ENCODE measurements around the gene CACNA2D4. TPM values are rescaled to one million over a fixed set of nuclear protein-coding genes. Genes with fewer than 3 reads are reported as not detected.

CACNA2D4 gene
- polyA plus RNA-seq, 1 experiment, result 0.22 TPM

DNA sequence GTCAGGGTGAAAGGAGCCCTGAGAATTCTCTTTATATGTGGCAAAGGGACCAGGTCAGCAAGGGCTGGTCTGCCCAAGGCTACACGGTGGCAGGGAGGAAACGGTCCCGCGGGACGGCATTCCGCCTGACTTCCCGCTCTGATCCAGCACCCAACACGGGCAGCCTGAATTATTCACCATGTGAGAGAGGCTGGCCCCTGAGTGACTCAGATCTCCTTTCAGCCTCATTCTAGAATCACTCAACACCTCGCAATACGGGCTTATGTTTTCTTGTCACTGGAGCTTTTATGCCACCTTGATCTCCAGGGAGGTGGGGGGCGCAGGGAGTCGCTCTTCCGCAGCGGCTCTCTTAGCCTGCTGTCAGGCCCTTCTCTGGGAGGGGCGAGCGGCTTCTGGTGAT is 89.6 kb downstream of the CACNA2D4 start:
- TF ChIP-seq, protein P1, sequence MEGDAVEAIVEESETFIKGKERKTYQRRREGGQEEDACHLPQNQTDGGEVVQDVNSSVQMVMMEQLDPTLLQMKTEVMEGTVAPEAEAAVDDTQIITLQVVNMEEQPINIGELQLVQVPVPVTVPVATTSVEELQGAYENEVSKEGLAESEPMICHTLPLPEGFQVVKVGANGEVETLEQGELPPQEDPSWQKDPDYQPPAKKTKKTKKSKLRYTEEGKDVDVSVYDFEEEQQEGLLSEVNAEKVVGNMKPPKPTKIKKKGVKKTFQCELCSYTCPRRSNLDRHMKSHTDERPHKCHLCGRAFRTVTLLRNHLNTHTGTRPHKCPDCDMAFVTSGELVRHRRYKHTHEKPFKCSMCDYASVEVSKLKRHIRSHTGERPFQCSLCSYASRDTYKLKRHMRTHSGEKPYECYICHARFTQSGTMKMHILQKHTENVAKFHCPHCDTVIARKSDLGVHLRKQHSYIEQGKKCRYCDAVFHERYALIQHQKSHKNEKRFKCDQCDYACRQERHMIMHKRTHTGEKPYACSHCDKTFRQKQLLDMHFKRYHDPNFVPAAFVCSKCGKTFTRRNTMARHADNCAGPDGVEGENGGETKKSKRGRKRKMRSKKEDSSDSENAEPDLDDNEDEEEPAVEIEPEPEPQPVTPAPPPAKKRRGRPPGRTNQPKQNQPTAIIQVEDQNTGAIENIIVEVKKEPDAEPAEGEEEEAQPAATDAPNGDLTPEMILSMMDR (IDR thresholded peaks at IDR 0.05; ENCODE audit: low read depth, low read length), result no peak
- Histone ChIP-seq H3K27me3 (ENCODE audit: control insufficient read depth, insufficient read depth, low read length) (peaks cover 64% of the 10 kb centered on the region), H3K4me3 (ENCODE audit: low read depth, low read length) (no peak overlapping the region), H3K27ac (ENCODE audit: low read depth, low read length) (no peak overlapping the region), H3K9me3 (ENCODE audit: control insufficient read depth, insufficient read depth, low read length) (no peaks in the 10 kb centered on the region; the same call in 1 of the 2 replicates)
- CTCF ChIA-PET, result no interaction called here
- no peak for DNase-seq (ENCODE audit: low read depth, low spot score)
- POLR2A ChIA-PET, result no interaction called here

DNA sequence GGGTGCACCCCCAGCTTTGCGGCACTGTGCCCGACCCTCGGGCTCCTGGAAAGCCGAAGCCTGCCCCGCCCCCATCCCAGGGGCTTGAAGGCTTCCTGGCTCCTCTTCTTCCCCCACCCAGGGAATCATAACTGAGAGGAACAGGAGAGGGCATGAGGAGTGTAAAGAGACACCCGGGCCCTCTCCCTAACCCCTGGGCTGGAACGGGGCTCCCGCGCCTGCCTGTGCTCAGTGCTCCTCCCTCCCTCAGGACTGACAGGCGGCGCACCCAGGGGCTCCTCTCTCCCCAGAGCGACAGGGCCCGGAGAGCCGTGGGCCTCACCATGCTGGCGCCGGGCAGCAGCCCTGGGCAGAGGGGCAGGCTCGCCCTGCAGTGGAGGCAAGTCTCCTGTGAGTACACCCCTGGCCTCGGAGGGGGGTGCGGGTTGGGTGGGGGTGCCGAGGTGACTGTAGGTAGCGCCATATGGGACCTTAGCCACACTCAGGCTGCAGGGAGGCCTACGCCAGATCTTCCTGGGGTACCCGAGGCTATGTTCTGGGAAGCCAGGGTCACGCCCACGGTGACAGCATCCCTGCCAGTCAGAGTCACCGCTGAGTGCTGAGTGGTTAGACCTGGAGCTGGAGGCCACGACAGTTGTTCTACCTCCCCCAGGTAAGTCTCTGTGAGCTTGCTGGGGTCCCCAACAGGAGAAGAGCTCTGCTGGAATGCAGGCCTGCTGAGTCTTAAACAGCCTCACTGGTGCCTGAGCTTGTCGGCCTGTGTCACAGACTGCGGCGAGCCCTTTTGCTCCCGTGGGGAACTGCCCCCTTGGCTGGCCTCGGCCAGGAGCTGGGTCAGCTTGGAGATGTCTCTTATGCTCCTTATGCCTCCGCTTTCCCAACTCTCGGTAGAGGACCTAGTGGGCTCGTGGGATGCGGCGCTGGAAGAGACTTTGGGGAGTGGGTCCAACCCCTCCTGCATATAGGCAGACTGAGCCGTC is 90.3 kb downstream of the CACNA2D4 start:
- H3K27me3 ChIP-seq (ENCODE audit: control insufficient read depth, insufficient read depth, low read length), result peaks cover 65% of the 10 kb centered on the region
- H3K27ac ChIP-seq (ENCODE audit: low read depth, low read length), result no peak overlapping the region
- DNase-seq (ENCODE audit: low read depth, low spot score), result no peak
- CTCF ChIA-PET, result no interaction called here
- H3K4me3 ChIP-seq (ENCODE audit: low read depth, low read length), result no peak overlapping the region
- H3K9me3 ChIP-seq (ENCODE audit: control insufficient read depth, insufficient read depth, low read length), result no peaks in the 10 kb centered on the region; the same call in 1 of the 2 replicates
- TF ChIP-seq, protein P1 (IDR thresholded peaks at IDR 0.05; ENCODE audit: low read depth, low read length), result no peak
- POLR2A ChIA-PET, result no interaction called here

DNA sequence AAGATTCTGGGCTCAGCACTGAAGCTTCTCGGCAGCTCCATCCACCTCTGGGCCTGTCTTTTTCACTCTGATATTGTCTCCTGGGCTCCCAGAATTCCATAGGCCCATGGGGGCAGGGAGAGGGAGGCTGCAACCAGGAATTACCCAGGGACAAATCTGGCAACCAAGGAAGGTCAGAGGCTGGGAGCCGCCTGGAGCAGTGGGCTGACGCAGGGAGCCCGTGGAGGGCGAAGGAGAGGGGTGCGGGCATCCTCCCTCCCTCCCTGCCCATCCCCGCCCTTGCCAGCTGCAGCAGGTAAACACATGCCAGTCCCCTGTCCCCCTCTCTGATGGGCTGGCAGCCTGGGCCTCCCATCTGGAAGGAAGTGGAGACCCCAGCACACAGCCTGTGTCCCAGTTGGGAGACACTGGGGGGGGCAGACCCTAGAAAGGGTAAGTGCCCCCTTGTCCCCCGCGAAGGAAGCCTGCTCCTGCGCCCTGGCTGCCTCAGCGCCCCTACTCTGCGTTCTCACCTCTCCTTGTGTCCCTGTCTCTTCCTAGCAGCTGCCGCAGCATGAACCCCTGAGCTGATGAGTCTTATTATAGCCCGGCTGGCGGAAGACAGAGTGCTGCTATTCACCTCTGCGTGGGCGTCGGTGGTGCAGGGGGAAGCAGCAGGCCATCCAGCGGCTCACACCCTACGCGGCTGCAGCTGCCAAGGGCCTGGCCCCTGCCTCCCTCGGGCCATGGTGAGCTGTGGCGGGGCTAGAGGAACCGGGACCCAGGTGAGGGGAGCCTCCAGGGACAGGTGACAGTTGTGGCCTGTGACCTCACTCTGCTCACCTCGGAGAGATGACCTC is 91.4 kb downstream of the CACNA2D4 start:
- Histone ChIP-seq H3K4me3 (ENCODE audit: low read depth, low read length) (no peak overlapping the region), H3K27ac (ENCODE audit: low read depth, low read length) (no peak overlapping the region), H3K9me3 (ENCODE audit: control insufficient read depth, insufficient read depth, low read length) (no peaks in the 10 kb centered on the region; the same call in 1 of the 2 replicates), H3K27me3 (ENCODE audit: control insufficient read depth, insufficient read depth, low read length) (peaks cover 71% of the 10 kb centered on the region)
- CTCF ChIA-PET, result no interaction called here
- POLR2A ChIA-PET, result no interaction called here
- TF ChIP-seq, protein P1 (IDR thresholded peaks at IDR 0.05; ENCODE audit: low read depth, low read length), result no peak
- DNase-seq (ENCODE audit: low read depth, low spot score), result no peak

DNA sequence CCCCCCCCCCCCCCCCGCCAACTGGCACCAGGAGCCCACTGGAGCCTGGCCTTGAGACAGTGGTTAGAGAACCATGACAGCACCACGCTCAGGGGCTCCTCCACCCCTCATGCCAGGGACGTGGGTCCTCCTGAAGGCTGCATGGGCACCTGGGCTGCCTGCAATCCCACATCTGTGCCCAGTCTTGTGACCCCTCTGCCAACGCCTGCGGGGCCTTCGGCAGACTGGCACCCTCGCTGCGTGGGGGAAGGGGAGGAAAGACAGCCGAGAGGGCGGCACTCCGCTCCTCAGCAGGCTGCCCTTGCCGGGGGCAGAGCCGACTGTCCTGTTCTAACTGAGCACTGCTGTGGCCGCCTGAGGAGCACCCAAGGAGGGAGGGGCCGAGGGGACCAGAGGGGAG is 92.1 kb downstream of the CACNA2D4 start:
- CTCF ChIA-PET, result interaction anchor here (0.6 kb wide), 1 partner anchor 416 kb away, joined by 3 read pairs; no protein-coding TSS in a partner anchor
- no peak for DNase-seq (ENCODE audit: low read depth, low spot score)
- Histone ChIP-seq H3K9me3 (ENCODE audit: control insufficient read depth, insufficient read depth, low read length) (no peaks in the 10 kb centered on the region; the same call in 1 of the 2 replicates), H3K27ac (ENCODE audit: low read depth, low read length) (no peak overlapping the region), H3K27me3 (ENCODE audit: control insufficient read depth, insufficient read depth, low read length) (peaks cover 73% of the 10 kb centered on the region), H3K4me3 (ENCODE audit: low read depth, low read length) (no peak overlapping the region)
- TF ChIP-seq, protein P1 (IDR thresholded peaks at IDR 0.05; ENCODE audit: low read depth, low read length), result no peak
- POLR2A ChIA-PET, result no interaction called here

Data from AG04450 (cell line).